ENCODE results near the gene IRF6.
"Not testable (repeated sequence)": the region's sequence is repeated elsewhere in the genome, so short reads cannot be mapped to it uniquely, and the experiment has no call there.

IRF6 gene

GRCh38 chr1:209805341-209805781, 581 bp downstream of the IRF6 start:
- H3K4me3 ChIP-seq (ENCODE audit: low read length), result peak overlapping the region; percentile 73
- no peak for TF ChIP-seq CTCF (conservative IDR thresholded peaks at IDR 0.05; ENCODE audit: low read depth, low read length)
- no peak for DNase-seq (ENCODE audit: low read depth)

GRCh38 chr1:209803568-209803967, 2.4 kb downstream of the IRF6 start:
- DNase-seq (ENCODE audit: low read depth), result no peak
- TF ChIP-seq CTCF (conservative IDR thresholded peaks at IDR 0.05; ENCODE audit: low read depth, low read length), result no peak
- H3K4me3 ChIP-seq (ENCODE audit: low read length), result no peak overlapping the region

GRCh38 chr1:209802780-209803152, 3.2 kb downstream of the IRF6 start:
- no peak for TF ChIP-seq CTCF (conservative IDR thresholded peaks at IDR 0.05; ENCODE audit: low read depth, low read length)

GRCh38 chr1:209802117-209802779, 3.7 kb downstream of the IRF6 start:
- no peak overlapping the region for H3K4me3 ChIP-seq (ENCODE audit: low read length)
- no peak for DNase-seq (ENCODE audit: low read depth)
- no peak for TF ChIP-seq CTCF (conservative IDR thresholded peaks at IDR 0.05; ENCODE audit: low read depth, low read length)

More at GRCh38 chr1:209802780-209803152, 3.2 kb downstream of the IRF6 start:
- H3K4me3 ChIP-seq (ENCODE audit: low read length), result no peak overlapping the region
- no peak for DNase-seq (ENCODE audit: low read depth)

GRCh38 chr1:209800984-209801834, 4.7 kb downstream of the IRF6 start:
- DNase-seq (ENCODE audit: low read depth), result peak; percentile 37
- no peak for TF ChIP-seq CTCF (conservative IDR thresholded peaks at IDR 0.05; ENCODE audit: low read depth, low read length)
- H3K4me3 ChIP-seq (ENCODE audit: low read length), result no peak overlapping the region

GRCh38 chr1:209797978-209798639, 7.8 kb downstream of the IRF6 start:
- DNase-seq (ENCODE audit: low read depth), result no peak
- peak; percentile 38 for TF ChIP-seq CTCF (conservative IDR thresholded peaks at IDR 0.05; ENCODE audit: low read depth, low read length)
- H3K4me3 ChIP-seq (ENCODE audit: low read length), result no peak overlapping the region

- not testable (repeated sequence) for DNase-seq (ENCODE audit: low read depth); H3K4me3 ChIP-seq (ENCODE audit: low read length)
Observed at GRCh38 chr1:209793711-209794110, 12.2 kb downstream of the IRF6 start.

Measured in retinal pigment epithelial cell (primary cell).